ENCODE measurements around the gene LAMA5.

- TF ChIP-seq CTCF (conservative IDR thresholded peaks at IDR 0.05; ENCODE audit: low read length): no peak
- TF ChIP-seq EZH2phosphoT487 (IDR thresholded peaks at IDR 0.05; ENCODE audit: borderline replicate concordance, low read depth, low read length): no peak
These were observed 20.0 kb downstream of the LAMA5 start for GRCh38 chr20:62347151-62347404.

Measured in OCI-LY7 (cell line).